SJSA1 (cell line): ENCODE results near the gene COL13A1. TPM values are rescaled to one million over a fixed set of nuclear protein-coding genes. Genes with fewer than 3 reads are reported as not detected.
A peak's percentile ranks its signal among the peaks of the same experiment; 100 is the strongest.

Source experiments
- DNase-seq, 2 experiments: peaks; one replicate each; pipeline ENCODE4 v3.0.0-alpha.2; 2015 to 2020; ENCODE audit warnings: low spot score in 2 of 2, low read depth in 1 of 2
- H3K27ac ChIP-seq: fragments of 250-450 bp; sonication (Bioruptor Pico); 2 replicates; pipeline ENCODE4 v1.5.1; 2020; ENCODE audit warnings: mild to moderate bottlenecking, moderate library complexity
- H3K27me3 ChIP-seq: fragments of 250-450 bp; sonication (Bioruptor Pico); replicated peaks from 2 replicates; pipeline ENCODE4 v1.5.1; 2020; ENCODE audit warnings: mild to moderate bottlenecking, moderate library complexity
- H3K36me3 ChIP-seq: fragments of 250-450 bp; sonication (Bioruptor Pico); 2 replicates; pipeline ENCODE4 v1.5.1; 2020; ENCODE audit warnings: mild to moderate bottlenecking
- H3K4me1 ChIP-seq: fragments of 250-450 bp; sonication (Bioruptor Pico); replicated peaks from 2 replicates; pipeline ENCODE4 v1.6.1; 2021; ENCODE audit warnings: mild to moderate bottlenecking
- H3K4me3 ChIP-seq: fragments of 250-450 bp; sonication (Bioruptor Pico); 2 replicates; pipeline ENCODE4 v1.5.1; 2020; ENCODE audit warnings: mild to moderate bottlenecking
- H3K9me3 ChIP-seq: fragments of 250-450 bp; sonication (Bioruptor Pico); replicated peaks from 2 replicates; pipeline ENCODE4 v1.5.1; 2020; ENCODE audit warnings: mild to moderate bottlenecking
- total RNA-seq: library from RNA; depleted of rRNA; stranded (reverse); fragments of >200 nt; shearing (Covaris generic); gene quantifications from 2 replicates; pipeline ENCODE4 v1.2.3, GENCODE V29; 2014

The COL13A1 gene
- total RNA-seq, 1 experiment from 2014 or later = 74.8 TPM

GRCh38 chr10:69836731-69837030 lies 35.0 kb downstream of the COL13A1 start:
- Histone ChIP-seq H3K27me3 (no peaks in the 10 kb centered on the region), H3K4me3 (no peak overlapping the region), H3K36me3 (peaks cover 21% of the 10 kb centered on the region), H3K9me3 (no peaks in the 10 kb centered on the region), H3K27ac (no peak overlapping the region), H3K4me1 (peaks cover 68% of the 10 kb centered on the region)
- no peak for DNase-seq

DNA sequence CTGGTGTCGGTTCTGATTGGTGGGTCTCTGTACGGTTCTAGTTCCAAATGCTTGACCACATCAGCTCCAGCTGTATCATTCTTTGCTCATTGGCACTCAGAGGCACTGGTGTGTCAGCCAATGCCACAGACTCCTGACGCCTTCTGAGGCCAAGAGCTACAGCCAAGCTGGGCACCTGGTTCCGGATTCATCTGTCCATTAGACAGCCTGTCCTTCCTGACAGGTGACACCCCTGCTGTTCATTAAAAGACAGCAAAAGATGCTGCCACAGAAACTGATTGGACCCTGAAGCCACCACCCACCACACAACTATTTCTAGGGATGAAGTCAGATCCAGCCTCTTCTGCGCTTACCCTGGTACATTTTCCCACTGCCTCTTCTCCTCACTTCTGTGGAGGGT lies 35.6 kb downstream of the COL13A1 start:
- H3K4me1 ChIP-seq = peaks cover 67% of the 10 kb centered on the region
- DNase-seq = no peak
- peaks cover 15% of the 10 kb centered on the region for H3K36me3 ChIP-seq
- no peaks in the 10 kb centered on the region for H3K27me3 ChIP-seq
- H3K4me3 ChIP-seq = no peak overlapping the region
- H3K27ac ChIP-seq = peak overlapping the region; percentile 87
- no peaks in the 10 kb centered on the region for H3K9me3 ChIP-seq

DNA sequence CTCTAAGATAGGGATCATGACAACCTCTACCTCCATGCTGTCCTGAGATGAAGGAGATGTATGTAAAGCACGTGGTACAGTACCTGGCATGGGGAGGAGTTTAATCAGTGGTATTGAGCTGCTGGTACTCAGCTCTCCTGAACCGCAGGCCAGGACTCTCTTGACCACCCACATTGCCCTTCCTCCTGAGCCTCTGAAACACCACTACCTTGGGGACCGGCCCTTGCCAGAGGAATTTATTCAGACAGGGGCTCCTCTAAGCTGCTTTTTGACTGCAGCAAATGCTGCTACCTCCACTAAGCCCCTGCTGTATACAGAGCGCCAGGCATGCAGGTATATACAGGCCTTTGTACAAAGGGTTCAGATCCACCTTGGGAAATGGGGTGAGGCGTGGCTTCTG lies 36.7 kb downstream of the COL13A1 start:
- no peak overlapping the region for H3K4me3 ChIP-seq
- H3K36me3 ChIP-seq = peaks cover 5% of the 10 kb centered on the region; the same call in 1 of the 2 replicates
- peak overlapping the region; percentile 87 for H3K27ac ChIP-seq
- H3K9me3 ChIP-seq = no peaks in the 10 kb centered on the region
- peaks cover 67% of the 10 kb centered on the region for H3K4me1 ChIP-seq
- no peaks in the 10 kb centered on the region for H3K27me3 ChIP-seq
- peak; percentile 61 to 65 for DNase-seq

DNA sequence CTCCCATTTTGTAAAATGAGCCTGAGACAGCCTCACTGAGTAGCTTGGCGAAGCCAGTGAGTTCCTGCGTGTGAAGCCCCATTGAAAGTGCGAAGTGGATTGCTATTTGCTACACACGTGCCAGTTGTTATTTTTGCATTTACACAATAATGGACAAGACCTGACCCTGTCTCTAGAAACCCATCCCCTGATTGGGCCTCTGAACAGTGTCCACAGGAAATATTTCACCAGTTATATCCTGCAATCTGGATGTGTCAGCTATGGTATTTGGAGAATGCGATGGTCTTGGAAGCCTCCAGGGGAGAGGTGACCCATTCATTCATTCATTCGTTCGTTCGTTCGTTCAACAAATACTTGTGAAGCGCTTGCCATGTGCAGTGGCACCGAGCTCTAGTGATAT lies 37.1 kb downstream of the COL13A1 start:
- Histone ChIP-seq H3K9me3 (no peaks in the 10 kb centered on the region), H3K4me1 (peaks cover 67% of the 10 kb centered on the region), H3K36me3 (peaks cover 5% of the 10 kb centered on the region; the same call in 1 of the 2 replicates), H3K4me3 (no peak overlapping the region), H3K27ac (peak overlapping the region; percentile 87), H3K27me3 (no peaks in the 10 kb centered on the region)
- DNase-seq = peak; percentile 73 to 81

GRCh38 chr10:69839696-69840345 lies 38.1 kb downstream of the COL13A1 start:
- peak; percentile 86 for DNase-seq
- Histone ChIP-seq H3K4me3 (peak overlapping the region; percentile 9), H3K27ac (peak overlapping the region; percentile 87), H3K27me3 (no peaks in the 10 kb centered on the region), H3K9me3 (no peaks in the 10 kb centered on the region), H3K36me3 (peaks cover 5% of the 10 kb centered on the region; the same call in 1 of the 2 replicates), H3K4me1 (peaks cover 76% of the 10 kb centered on the region)

DNA sequence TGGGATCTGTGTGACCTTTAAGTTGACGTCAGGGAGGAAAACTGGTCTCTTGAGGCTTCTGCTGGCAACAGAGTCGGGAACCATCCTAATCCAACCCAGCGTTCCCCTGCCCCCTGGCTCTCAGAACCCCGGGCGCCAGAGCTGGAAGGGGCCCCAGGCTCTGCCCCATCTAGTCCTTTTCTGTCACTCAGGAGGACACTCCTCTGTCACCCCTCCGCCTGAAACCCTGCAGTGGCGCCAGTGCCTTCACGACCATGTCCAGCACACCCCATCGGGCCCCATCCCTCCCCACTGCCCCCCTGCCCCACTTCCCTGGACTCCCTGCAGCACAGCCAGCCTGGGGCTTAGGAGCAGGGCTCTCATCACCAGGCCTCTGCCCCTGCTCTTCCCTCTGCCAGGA lies 39.1 kb downstream of the COL13A1 start:
- Histone ChIP-seq H3K4me1 (peaks cover 74% of the 10 kb centered on the region), H3K27me3 (no peaks in the 10 kb centered on the region), H3K4me3 (no peak overlapping the region), H3K36me3 (peaks cover 5% of the 10 kb centered on the region; the same call in 1 of the 2 replicates), H3K9me3 (no peaks in the 10 kb centered on the region), H3K27ac (peak overlapping the region; percentile 87)
- DNase-seq = no peak

- Histone ChIP-seq H3K4me3 (no peak overlapping the region), H3K27me3 (no peaks in the 10 kb centered on the region), H3K27ac (no peak overlapping the region), H3K36me3 (peaks cover 5% of the 10 kb centered on the region; the same call in 1 of the 2 replicates), H3K9me3 (no peaks in the 10 kb centered on the region), H3K4me1 (peaks cover 78% of the 10 kb centered on the region)
- no peak for DNase-seq
Observed at GRCh38 chr10:69842020-69842419, 40.3 kb downstream of the COL13A1 start.

GRCh38 chr10:69842882-69843281 lies 41.2 kb downstream of the COL13A1 start:
- H3K9me3 ChIP-seq = no peaks in the 10 kb centered on the region
- no peak overlapping the region for H3K27ac ChIP-seq
- DNase-seq = no peak
- peaks cover 2% of the 10 kb centered on the region for H3K36me3 ChIP-seq
- H3K4me3 ChIP-seq = no peak overlapping the region
- no peaks in the 10 kb centered on the region for H3K27me3 ChIP-seq
- H3K4me1 ChIP-seq = peaks cover 78% of the 10 kb centered on the region

DNA sequence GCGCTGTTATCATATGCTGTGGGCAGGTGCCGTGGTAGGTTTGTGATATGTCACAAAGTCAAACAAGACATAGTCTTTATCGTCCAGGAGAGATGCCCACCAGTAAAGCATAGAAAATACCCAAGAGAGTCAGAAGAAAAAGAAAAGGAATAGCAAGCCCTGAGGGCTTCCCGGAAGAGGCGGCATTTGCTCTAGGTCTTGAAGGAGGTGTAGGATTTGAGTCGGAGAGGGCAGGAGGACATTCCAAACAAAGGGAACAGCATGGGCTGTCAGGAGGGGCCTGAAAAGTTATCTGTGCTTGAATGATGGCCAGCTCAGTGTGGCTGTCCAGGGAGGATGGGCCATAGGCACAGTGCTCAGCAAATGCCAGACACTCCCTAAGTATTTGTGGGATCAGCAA lies 42.2 kb downstream of the COL13A1 start:
- Histone ChIP-seq H3K9me3 (no peaks in the 10 kb centered on the region), H3K4me1 (peaks cover 77% of the 10 kb centered on the region)

GRCh38 chr10:69844698-69845097 lies 43.0 kb downstream of the COL13A1 start:
- Histone ChIP-seq H3K4me1 (peaks cover 70% of the 10 kb centered on the region), H3K27ac (no peak overlapping the region), H3K27me3 (no peaks in the 10 kb centered on the region), H3K9me3 (no peaks in the 10 kb centered on the region), H3K4me3 (no peak overlapping the region), H3K36me3 (peaks cover 12% of the 10 kb centered on the region)
- no peak for DNase-seq

More for the DNA sequence above, 42.2 kb downstream of the COL13A1 start:
- Histone ChIP-seq H3K4me3 (no peak overlapping the region), H3K27ac (no peak overlapping the region), H3K27me3 (no peaks in the 10 kb centered on the region), H3K36me3 (peaks cover 12% of the 10 kb centered on the region)
- DNase-seq = no peak

- no peaks in the 10 kb centered on the region for H3K27me3 ChIP-seq
- peaks cover 70% of the 10 kb centered on the region for H3K4me1 ChIP-seq
- peak; percentile 90 to 94 for DNase-seq
- H3K4me3 ChIP-seq = no peak overlapping the region
- H3K9me3 ChIP-seq = no peaks in the 10 kb centered on the region
- H3K27ac ChIP-seq = peak overlapping the region; percentile 77
- H3K36me3 ChIP-seq = peaks cover 16% of the 10 kb centered on the region
Observed at GRCh38 chr10:69845574-69846292, 44.0 kb downstream of the COL13A1 start.

DNA sequence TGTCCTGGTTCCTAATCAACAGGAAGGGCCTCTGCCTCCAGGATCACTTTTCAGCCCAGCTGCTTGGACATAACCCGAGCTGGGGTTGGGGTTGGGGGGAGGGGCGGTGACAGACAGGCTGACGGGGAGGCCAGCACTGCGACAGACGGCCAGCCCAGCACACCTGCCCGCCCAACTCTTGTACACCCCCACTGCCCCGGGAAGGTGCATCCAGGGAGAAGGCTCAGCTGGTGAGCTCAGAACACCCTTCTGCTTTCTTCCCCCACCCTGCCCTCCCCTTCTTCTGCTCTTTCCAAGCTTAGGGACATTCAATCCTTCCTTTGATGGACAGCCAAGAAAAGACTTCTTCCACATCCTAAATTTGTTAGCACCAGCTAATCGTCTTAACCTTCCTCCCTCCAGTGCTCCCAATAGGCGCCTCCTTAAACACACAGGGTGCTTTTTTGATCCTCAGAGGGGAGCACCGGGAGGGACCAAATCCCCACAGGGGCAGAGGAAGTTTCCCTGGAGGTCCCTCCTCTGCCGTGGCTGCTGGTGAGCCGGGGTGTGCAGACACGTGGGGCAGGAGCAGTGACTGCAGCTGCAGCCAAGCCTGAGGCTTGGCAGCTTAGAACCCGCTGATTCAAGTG lies 44.7 kb downstream of the COL13A1 start:
- no peak overlapping the region for H3K4me3 ChIP-seq
- H3K27ac ChIP-seq = peak overlapping the region; percentile 77
- peak in 1 of 2 experiments; percentile 28 for DNase-seq

GRCh38 chr10:69847458-69847857 lies 45.8 kb downstream of the COL13A1 start:
- Histone ChIP-seq H3K4me1 (peaks cover 71% of the 10 kb centered on the region), H3K36me3 (peaks cover 26% of the 10 kb centered on the region), H3K27ac (peak overlapping the region; percentile 19), H3K4me3 (no peak overlapping the region), H3K27me3 (no peaks in the 10 kb centered on the region), H3K9me3 (no peaks in the 10 kb centered on the region)
- DNase-seq = no peak

More for the DNA sequence above, 44.7 kb downstream of the COL13A1 start:
- H3K9me3 ChIP-seq = no peaks in the 10 kb centered on the region
- no peaks in the 10 kb centered on the region for H3K27me3 ChIP-seq
- peaks cover 21% of the 10 kb centered on the region for H3K36me3 ChIP-seq
- peaks cover 70% of the 10 kb centered on the region for H3K4me1 ChIP-seq

- H3K4me3 ChIP-seq = no peak overlapping the region
- peak overlapping the region; percentile 19 for H3K27ac ChIP-seq
Observed at GRCh38 chr10:69847883-69848282, 46.2 kb downstream of the COL13A1 start.

More at GRCh38 chr10:69847883-69848282, 46.2 kb downstream of the COL13A1 start:
- Histone ChIP-seq H3K9me3 (no peaks in the 10 kb centered on the region), H3K4me1 (peaks cover 73% of the 10 kb centered on the region), H3K36me3 (peaks cover 28% of the 10 kb centered on the region), H3K27me3 (no peaks in the 10 kb centered on the region)
- DNase-seq = peak in 1 of 2 experiments; percentile 31
